ENCODE measurements around the gene PARVB.

Gene PARVB

DNA sequence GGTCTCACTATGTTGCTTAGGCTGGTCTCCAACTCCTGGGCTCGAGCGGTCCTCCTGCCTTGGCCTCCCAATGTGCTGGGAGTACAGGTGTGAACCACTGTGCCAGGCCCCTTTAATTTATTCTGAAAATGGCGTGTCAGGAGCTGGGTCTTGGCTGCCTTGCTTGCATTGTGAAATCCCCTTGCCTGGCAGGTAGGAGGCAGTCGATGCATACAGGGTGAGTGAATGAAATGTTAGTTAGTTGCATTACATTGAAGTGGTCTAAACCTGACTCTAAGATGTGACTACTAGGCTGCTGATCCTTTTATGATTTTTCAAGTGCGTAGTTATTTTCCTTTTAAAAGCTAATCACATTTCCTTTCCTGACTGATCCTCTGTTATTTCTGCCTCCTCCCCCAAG, 42.9 kb downstream of the PARVB start:
- peaks cover 57% of the 10 kb centered on the region for H3K4me1 Mint-ChIP-seq (ENCODE audit: low read depth)
- H3K9me3 Mint-ChIP-seq, result no peaks in the 10 kb centered on the region
- intact Hi-C loops (cut with micrococcal nuclease), result loop anchor here (5.0 kb wide), 3 partner anchors 55 to 115 kb away; partner anchors contain the start of gene PARVG
- peaks cover 2% of the 10 kb centered on the region for H3K27me3 Mint-ChIP-seq
- H3K27ac Mint-ChIP-seq, result peak overlapping the region; percentile 99
- no peak overlapping the region for H3K4me3 Mint-ChIP-seq
- H3K36me3 Mint-ChIP-seq (ENCODE audit: low read depth), result peaks cover 32% of the 10 kb centered on the region

DNA sequence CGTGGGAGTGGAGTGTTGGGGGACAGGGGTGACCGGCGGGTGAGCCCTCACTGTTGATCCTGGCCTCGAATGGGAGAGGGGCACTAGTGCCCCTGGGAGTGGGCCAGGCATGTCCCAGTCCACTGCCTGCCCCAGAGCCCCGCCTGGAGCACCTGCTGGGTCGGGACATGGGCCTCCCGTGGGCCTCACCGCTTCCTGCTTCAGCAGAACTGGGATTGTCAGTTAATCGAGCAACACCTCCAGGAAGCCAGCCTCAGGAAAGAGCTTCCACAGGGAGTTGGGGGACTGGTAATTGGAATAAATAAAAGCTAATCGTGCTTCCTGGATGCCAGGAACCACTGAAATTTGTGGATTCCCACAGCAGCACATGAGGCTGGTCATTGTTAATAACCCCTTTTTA, 43.8 kb downstream of the PARVB start:
- H3K9me3 Mint-ChIP-seq, result no peaks in the 10 kb centered on the region
- intact Hi-C loops (cut with micrococcal nuclease), result loop anchor here (1.0 to 5.0 kb wide), 4 partner anchors 42 to 114 kb away; partner anchors contain the start of gene PARVG
- H3K36me3 Mint-ChIP-seq (ENCODE audit: low read depth), result peaks cover 27% of the 10 kb centered on the region
- peak overlapping the region; percentile 99 for H3K27ac Mint-ChIP-seq
- peaks cover 2% of the 10 kb centered on the region for H3K27me3 Mint-ChIP-seq
- H3K4me1 Mint-ChIP-seq (ENCODE audit: low read depth), result peaks cover 61% of the 10 kb centered on the region
- H3K4me3 Mint-ChIP-seq, result peak overlapping the region; percentile 70

DNA sequence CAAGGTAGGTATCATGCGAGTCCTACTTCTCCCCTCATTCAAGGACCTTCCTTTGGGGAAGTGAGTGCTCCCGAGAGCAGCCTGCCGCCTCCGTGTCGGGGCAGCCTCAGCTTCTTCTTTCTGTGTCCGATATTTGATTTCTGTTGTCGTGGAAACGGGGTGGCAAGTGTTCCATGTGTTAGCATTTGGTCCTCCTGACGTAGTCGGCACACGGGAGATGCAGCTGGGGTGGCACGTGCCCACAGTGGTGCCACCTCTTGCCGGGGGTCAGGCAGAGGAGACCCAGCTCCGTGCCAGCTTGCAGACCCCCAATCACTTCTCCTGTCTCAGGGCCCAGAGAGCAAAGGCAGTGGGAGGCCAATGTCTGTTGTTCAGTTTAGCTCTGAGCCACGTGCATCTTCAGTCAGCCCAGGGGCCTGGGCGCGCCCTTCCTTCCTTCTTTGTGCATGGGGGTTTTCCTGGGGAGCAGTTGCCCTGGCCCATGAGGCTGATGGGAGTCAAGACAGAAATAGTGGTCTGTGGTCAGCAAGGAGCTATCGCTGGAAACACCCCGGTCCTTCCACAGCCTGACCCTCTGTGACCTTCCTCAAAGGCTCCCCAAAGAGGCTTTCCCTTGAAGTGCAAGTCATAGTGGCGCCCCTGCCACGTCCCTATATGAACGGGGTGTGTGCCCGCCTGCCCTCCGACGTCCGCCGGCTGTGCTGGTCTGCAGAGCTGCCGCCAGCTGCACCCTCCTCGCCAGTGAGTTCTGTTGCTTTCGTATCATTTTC, 44.5 kb downstream of the PARVB start:
- Mint-ChIP-seq H3K4me1 (ENCODE audit: low read depth) (peaks cover 61% of the 10 kb centered on the region), H3K27ac (peak overlapping the region; percentile 99), H3K4me3 (peak overlapping the region; percentile 70), H3K27me3 (peaks cover 2% of the 10 kb centered on the region), H3K9me3 (no peaks in the 10 kb centered on the region), H3K36me3 (ENCODE audit: low read depth) (peaks cover 27% of the 10 kb centered on the region)
- intact Hi-C loops (cut with micrococcal nuclease), result loop anchor here (1.0 to 5.0 kb wide), 4 partner anchors 42 to 114 kb away; partner anchors contain the start of gene PARVG

DNA sequence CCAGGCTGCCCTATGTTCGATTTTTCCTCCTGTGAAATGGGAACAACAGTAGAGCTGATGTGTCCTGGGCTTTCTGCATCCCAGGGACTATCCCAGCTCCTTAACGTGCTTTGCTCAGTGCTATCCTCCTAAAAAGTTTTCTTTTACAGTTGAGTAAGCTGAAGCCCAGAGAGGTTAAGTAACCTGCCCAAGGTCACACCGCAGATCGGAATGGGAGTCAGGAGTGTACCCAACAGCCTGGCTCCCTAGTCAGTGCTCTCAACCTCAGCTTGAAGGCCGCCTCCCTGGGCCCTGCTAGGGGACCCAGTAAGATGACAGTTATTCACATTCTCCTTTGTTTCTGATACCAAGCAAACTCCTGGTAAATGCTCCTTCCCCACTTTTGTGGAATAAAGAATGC, 45.9 kb downstream of the PARVB start:
- peaks cover 61% of the 10 kb centered on the region for H3K4me1 Mint-ChIP-seq (ENCODE audit: low read depth)
- H3K27ac Mint-ChIP-seq, result peak overlapping the region; percentile 99
- H3K4me3 Mint-ChIP-seq, result no peak overlapping the region
- peaks cover 2% of the 10 kb centered on the region for H3K27me3 Mint-ChIP-seq
- H3K9me3 Mint-ChIP-seq, result no peaks in the 10 kb centered on the region
- intact Hi-C loops (cut with micrococcal nuclease), result no loop called here
- H3K36me3 Mint-ChIP-seq (ENCODE audit: low read depth), result peaks cover 31% of the 10 kb centered on the region

DNA sequence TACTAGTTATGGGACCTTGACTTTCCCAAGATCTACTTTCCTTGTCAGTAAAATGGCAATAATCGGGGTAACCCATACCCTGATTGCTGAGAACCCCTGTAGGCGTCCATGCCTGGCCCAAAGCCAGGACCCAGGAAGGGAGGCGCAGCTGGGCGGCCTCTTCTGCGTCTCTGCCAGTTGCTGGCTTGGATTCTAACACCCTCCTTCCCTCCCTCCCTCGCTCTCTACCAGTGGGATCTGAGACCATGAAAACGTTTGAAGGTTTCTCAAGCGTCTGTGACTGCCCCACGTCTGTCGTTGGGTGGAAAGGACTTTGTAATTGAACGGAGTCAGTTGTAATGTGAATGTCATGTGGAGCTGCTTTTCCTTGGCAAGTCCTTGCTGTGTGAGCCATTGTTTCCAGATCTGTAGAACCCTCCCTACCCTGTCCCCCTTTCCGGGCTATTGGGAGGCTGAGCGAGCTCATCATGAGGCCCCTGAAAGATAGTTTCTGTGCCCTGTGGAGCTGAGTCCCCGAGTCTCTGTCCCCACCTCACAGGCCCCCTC, 47.8 kb downstream of the PARVB start:
- H3K27ac Mint-ChIP-seq, result no peak overlapping the region
- intact Hi-C loops (cut with micrococcal nuclease), result no loop called here
- H3K4me1 Mint-ChIP-seq (ENCODE audit: low read depth), result peaks cover 58% of the 10 kb centered on the region
- no peak overlapping the region for H3K4me3 Mint-ChIP-seq
- no peaks in the 10 kb centered on the region for H3K9me3 Mint-ChIP-seq
- peaks cover 2% of the 10 kb centered on the region for H3K27me3 Mint-ChIP-seq
- H3K36me3 Mint-ChIP-seq (ENCODE audit: low read depth), result peaks cover 39% of the 10 kb centered on the region

DNA sequence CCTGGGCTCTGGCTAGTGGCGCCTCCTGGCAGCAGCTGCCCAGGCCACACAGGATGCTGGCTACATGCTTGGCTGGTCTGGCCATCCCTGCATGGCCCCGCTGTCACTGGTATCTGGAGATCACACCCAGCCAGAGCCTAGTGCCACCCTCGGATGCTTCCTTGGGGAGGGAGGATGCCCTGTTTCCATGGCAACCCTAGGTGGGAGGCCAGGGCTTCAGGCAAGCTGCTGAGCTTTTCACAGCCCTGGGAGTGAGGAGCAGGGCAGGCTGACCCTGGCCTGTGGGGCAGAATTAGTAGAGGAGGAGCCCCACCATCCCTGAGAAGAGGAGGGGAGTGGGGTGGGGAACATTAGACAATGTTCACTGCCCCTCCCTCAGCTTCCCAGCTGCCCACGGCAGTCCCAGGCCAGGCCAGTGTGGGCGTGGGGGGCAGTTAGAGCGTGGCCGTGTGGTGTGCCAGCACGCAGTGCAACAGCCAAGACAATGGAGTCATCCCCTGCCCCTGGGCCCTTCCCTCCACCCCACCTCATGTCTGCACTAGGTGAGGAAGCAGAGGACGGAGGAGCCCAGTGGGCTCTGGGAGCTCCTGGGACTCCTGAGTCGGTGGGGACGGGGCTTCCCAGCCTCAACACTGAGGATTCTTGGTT, 50.4 kb downstream of the PARVB start:
- Mint-ChIP-seq H3K36me3 (ENCODE audit: low read depth) (peaks cover 45% of the 10 kb centered on the region), H3K4me3 (no peak overlapping the region), H3K9me3 (no peaks in the 10 kb centered on the region), H3K27ac (no peak overlapping the region), H3K4me1 (ENCODE audit: low read depth) (peaks cover 46% of the 10 kb centered on the region), H3K27me3 (peaks cover 2% of the 10 kb centered on the region)
- intact Hi-C loops (cut with micrococcal nuclease), result no loop called here

DNA sequence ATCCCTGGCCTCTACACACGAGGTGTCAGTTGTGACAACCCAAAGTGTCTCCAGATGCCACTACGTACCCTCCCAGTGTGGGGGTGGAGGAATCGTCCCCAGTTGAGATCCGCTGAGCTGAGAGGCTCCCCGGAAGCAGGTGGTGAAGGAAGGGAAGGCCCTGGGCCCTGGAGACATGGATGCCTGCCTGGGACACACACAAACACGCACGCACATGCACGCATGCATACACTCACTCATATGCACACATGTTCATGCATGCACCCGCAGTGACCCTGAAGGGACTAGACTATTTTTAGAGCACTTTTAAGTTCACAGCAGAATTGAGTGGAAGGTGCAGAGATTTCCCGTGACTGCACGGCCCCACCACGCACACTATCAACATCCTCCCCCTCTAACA, 50.9 kb downstream of the PARVB start:
- no peaks in the 10 kb centered on the region for H3K27me3 Mint-ChIP-seq
- peaks cover 44% of the 10 kb centered on the region for H3K36me3 Mint-ChIP-seq (ENCODE audit: low read depth)
- no peaks in the 10 kb centered on the region for H3K9me3 Mint-ChIP-seq
- no peak overlapping the region for H3K4me3 Mint-ChIP-seq
- H3K4me1 Mint-ChIP-seq (ENCODE audit: low read depth), result peaks cover 40% of the 10 kb centered on the region
- H3K27ac Mint-ChIP-seq, result no peak overlapping the region
- intact Hi-C loops (cut with micrococcal nuclease), result no loop called here

DNA sequence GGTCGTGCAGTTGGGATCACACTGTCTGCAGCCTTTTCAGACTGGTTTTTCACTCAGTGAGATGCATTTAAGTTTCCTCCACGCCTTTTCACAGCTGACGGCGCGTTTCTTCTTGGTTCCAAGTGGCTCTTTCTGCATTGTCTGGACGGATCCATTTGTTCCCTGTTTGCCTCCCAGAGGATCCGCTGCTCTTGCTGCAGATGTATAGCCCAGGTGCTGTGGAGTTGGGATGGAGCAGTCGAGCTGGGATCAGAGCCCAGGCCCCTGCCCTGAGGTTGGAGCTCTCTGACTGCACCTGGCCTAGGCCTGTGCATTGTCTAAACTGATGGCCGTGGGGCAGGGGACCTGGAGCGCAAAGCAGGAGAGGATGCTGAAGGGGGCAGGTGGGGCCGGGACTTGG, 51.6 kb downstream of the PARVB start:
- intact Hi-C loops (cut with micrococcal nuclease), result no loop called here
- no peaks in the 10 kb centered on the region for H3K9me3 Mint-ChIP-seq
- no peaks in the 10 kb centered on the region for H3K27me3 Mint-ChIP-seq
- H3K36me3 Mint-ChIP-seq (ENCODE audit: low read depth), result peaks cover 38% of the 10 kb centered on the region
- peaks cover 34% of the 10 kb centered on the region for H3K4me1 Mint-ChIP-seq (ENCODE audit: low read depth)
- no peak overlapping the region for H3K27ac Mint-ChIP-seq
- no peak overlapping the region for H3K4me3 Mint-ChIP-seq

DNA sequence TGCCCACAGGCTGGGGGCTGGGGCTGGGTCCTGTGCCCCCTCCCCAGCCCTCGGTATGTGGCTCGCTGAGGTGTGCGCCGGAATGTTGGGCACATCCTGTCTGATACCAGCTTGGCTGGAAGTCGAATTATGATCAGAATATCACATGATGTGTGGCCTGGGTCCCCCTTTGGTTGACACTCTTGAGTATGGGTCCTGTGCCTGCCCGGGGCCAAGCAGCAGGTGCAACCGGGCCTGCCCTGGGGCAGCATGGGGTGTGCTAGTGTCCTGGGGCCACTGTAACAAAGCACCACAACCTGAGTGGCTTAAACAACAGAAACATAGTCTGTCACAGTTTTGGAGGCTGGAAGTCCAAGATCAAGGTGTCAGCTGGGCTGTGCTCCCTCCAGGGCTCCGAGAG, 52.7 kb downstream of the PARVB start:
- Mint-ChIP-seq H3K4me1 (ENCODE audit: low read depth) (peaks cover 24% of the 10 kb centered on the region), H3K27me3 (no peaks in the 10 kb centered on the region), H3K4me3 (no peak overlapping the region), H3K36me3 (ENCODE audit: low read depth) (peaks cover 38% of the 10 kb centered on the region), H3K27ac (no peak overlapping the region), H3K9me3 (no peaks in the 10 kb centered on the region)
- intact Hi-C loops (cut with micrococcal nuclease), result no loop called here

DNA sequence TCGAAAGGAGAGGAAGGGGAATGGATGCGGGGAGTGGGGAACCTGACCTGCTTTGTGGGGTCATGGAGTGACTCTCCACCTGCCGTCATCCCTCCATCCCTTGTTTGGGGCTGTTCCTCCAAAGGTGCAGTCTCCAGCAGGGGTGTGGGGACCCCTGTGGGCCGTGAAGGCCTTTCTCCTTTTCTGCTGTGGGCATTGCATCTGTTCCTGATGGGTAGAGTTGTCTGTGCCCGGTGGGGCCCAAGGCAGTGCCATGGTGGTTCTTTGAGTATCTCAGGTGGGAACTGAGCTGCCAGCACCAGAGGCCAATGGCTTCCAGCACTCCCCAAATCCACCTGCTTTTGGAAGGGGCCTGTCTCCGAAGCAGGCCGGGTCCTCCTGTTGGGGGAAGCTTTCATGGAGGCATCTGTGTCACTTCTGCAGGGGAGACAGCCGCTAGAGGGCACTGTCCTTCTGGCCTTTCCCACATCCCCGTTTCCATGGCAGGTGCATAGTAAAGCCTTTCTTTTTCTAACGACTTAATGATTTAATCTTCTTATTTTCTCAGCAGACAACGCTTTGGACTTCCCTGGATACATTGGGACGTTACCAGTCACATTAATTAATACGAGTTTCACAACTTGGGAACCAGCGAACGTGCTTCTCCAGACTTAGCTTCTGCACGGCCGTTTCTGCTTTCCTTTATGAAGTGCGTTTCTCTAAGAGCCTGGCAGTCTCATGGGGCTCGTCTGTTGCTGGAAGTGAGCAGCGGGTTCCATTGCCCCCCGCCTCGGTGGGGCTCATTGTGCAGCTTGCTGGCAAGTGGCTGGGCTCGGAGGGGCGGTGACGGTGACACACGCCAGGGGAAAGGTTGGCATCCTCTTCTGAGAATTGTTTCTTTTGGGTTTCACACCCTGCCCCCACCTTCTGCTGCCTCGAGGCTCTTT, 57.1 kb downstream of the PARVB start:
- H3K27me3 Mint-ChIP-seq, result no peaks in the 10 kb centered on the region
- peaks cover 11% of the 10 kb centered on the region for H3K36me3 Mint-ChIP-seq (ENCODE audit: low read depth)
- intact Hi-C loops (cut with micrococcal nuclease), result loop anchor here (1.0 kb wide), 1 partner anchor 545 kb away; no protein-coding TSS in a partner anchor
- no peaks in the 10 kb centered on the region for H3K9me3 Mint-ChIP-seq
- H3K4me3 Mint-ChIP-seq, result no peak overlapping the region
- peaks cover 20% of the 10 kb centered on the region for H3K4me1 Mint-ChIP-seq (ENCODE audit: low read depth)
- H3K27ac Mint-ChIP-seq, result no peak overlapping the region

DNA sequence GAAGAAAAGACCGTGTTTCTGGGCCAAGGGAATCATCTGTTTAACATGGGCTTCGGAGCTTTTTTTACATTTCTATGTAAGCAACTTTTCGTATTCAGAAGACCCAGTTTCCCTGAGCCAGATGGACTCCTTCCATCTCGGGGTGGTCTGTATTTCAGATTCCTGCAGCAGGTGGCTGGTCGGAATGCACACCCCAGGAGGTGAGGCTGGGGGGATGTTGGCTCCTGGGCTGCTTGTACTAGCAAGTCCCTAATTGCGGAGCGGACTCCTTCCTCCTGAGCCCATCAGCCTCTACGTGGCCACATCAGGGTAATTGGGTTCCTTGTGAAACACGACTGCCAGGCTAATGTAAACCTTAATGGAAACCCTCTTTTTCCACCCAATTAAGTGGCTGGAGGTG, 58.7 kb downstream of the PARVB start:
- intact Hi-C loops (cut with micrococcal nuclease), result no loop called here
- H3K36me3 Mint-ChIP-seq (ENCODE audit: low read depth), result peaks cover 3% of the 10 kb centered on the region
- H3K4me3 Mint-ChIP-seq, result no peak overlapping the region
- no peaks in the 10 kb centered on the region for H3K27me3 Mint-ChIP-seq
- peaks cover 10% of the 10 kb centered on the region for H3K4me1 Mint-ChIP-seq (ENCODE audit: low read depth)
- H3K9me3 Mint-ChIP-seq, result no peaks in the 10 kb centered on the region
- no peak overlapping the region for H3K27ac Mint-ChIP-seq

DNA sequence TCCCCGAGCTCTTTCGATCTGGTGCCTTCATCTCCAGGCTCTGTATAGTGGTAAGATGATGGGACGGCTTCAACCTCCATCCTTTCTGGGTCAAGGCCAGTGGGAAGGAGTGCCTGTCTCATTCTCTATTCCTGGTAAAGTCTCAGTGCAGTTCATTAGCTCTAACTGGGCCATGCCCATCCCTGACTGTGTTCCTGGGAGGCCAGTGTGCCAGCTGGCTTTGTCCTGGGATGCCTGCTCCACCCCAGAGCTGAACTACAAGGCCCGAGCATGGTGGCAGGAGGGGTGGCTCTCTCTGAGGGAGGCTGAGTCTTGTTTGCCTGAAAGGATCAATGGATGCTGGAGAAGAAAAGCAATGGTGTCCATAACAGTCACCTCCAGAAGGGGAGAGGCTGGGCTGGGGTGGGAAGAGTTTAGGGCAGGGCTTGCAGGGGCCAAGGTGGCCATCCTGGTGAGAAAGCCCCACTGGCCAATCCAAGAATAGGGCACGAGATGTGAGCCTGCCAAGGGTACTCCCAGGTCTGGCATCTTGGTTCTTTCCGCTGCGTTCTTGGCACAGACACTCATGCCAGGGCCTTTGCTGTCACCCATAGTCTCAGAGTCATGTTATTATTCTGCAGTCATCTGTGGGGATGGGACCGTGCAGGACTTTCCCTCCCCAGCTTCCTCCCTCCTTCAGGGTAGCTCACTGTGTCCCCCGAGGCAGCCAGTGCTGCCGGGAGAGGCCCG, 60.1 kb downstream of the PARVB start:
- H3K9me3 Mint-ChIP-seq, result no peaks in the 10 kb centered on the region
- peaks cover 17% of the 10 kb centered on the region for H3K36me3 Mint-ChIP-seq (ENCODE audit: low read depth)
- H3K4me3 Mint-ChIP-seq, result no peak overlapping the region
- intact Hi-C loops (cut with micrococcal nuclease), result no loop called here
- peaks cover 9% of the 10 kb centered on the region for H3K4me1 Mint-ChIP-seq (ENCODE audit: low read depth)
- H3K27me3 Mint-ChIP-seq, result no peaks in the 10 kb centered on the region
- no peak overlapping the region for H3K27ac Mint-ChIP-seq

DNA sequence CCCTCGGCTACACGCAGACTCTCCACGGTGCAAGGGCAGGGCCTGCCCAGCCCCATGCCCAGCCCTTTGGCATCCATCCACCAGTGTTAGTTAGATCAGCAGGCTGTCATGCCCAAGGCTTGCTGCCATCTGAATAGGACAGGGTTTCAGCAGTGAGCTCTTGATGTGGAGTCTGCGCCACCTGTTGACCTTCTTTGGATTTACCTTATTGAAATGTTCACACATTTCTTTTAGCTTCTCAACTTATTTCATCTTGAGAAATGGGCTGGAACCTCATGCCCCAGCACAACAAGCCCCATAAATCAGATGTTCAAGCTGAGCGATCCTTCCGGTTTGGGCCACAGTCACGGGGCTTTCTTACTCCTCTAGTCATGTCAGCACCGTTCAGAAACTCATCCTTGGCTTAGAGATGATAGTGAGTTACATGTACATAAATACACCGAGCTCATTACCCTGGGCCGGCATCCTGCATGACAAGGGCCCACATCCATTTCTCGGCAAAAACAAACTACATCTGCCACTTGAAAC, 61.7 kb downstream of the PARVB start:
- Mint-ChIP-seq H3K9me3 (no peaks in the 10 kb centered on the region), H3K4me1 (ENCODE audit: low read depth) (peaks cover 11% of the 10 kb centered on the region), H3K27ac (no peak overlapping the region), H3K36me3 (ENCODE audit: low read depth) (peaks cover 19% of the 10 kb centered on the region), H3K27me3 (no peaks in the 10 kb centered on the region), H3K4me3 (no peak overlapping the region)
- intact Hi-C loops (cut with micrococcal nuclease), result loop anchor here (1.0 kb wide), 1 partner anchor 93 kb away; no protein-coding TSS in a partner anchor

Data from dendritic cell treated with granulocyte-macrophage colony-stimulating factor and Interleukin-4, amounts not matched to agents 40 ng/mL and 50 ng/mL, for 4 days (primary cell).